Right hindlimb (tissue), 1 donor: ENCODE measurements around the gene OTUD4.
A peak's percentile ranks its signal among the peaks of the same experiment; 100 is the strongest.
"Not testable (repeated sequence)": the region's sequence is repeated elsewhere in the genome, so short reads cannot be mapped to it uniquely, and the experiment has no call there.

Source experiments
- DNase-seq: peaks from one replicate; pipeline ENCODE4 v3.0.0-alpha.2; 2018

OTUD4 gene, protein sequence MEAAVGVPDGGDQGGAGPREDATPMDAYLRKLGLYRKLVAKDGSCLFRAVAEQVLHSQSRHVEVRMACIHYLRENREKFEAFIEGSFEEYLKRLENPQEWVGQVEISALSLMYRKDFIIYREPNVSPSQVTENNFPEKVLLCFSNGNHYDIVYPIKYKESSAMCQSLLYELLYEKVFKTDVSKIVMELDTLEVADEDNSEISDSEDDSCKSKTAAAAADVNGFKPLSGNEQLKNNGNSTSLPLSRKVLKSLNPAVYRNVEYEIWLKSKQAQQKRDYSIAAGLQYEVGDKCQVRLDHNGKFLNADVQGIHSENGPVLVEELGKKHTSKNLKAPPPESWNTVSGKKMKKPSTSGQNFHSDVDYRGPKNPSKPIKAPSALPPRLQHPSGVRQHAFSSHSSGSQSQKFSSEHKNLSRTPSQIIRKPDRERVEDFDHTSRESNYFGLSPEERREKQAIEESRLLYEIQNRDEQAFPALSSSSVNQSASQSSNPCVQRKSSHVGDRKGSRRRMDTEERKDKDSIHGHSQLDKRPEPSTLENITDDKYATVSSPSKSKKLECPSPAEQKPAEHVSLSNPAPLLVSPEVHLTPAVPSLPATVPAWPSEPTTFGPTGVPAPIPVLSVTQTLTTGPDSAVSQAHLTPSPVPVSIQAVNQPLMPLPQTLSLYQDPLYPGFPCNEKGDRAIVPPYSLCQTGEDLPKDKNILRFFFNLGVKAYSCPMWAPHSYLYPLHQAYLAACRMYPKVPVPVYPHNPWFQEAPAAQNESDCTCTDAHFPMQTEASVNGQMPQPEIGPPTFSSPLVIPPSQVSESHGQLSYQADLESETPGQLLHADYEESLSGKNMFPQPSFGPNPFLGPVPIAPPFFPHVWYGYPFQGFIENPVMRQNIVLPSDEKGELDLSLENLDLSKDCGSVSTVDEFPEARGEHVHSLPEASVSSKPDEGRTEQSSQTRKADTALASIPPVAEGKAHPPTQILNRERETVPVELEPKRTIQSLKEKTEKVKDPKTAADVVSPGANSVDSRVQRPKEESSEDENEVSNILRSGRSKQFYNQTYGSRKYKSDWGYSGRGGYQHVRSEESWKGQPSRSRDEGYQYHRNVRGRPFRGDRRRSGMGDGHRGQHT

DNA sequence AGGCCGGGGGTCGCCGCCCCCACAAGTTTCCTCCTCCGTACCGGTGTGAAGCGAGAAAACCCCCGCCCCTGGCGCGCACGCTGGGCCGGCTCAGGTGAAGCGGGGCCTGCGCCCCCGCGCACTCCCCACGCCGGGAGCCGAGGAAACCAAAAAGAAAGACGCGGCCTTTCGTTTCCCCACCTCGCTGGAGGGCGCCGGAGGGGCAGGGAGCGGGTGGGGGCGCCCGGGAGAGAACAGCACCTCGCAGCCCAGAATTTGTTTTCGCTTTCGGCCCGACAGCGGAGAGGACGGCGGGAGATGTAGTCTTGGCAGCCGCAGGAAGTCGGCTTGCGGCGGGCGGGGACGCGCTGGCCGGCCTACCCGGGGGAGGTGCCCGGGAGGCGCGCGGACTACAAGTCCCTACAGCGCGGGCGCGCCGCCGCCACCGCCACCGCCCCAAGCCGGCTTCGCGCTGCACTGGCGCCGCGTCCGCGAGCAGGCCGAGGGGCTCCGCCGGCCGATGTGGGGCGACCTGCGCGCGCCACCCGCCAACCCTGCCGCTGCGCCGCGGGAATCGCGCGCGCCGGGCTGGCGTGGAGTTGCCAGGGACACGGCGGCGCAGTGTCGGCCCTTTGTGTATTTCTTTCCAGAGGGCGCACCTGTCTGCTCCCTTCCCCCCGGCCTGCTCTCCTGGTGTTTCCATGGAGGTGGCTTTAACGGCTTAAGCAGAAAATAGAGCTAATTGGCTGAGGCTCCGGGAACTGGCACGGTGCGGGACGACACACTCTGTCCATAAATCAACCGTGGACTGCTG lies at the start of gene OTUD4:
Gene OTUD4 (minus strand): TSS at position 292 of the 793 bp plus-strand sequence. CDS start 616 bp downstream, outside the sequence.
- DNase-seq: peak; percentile 97

DNA sequence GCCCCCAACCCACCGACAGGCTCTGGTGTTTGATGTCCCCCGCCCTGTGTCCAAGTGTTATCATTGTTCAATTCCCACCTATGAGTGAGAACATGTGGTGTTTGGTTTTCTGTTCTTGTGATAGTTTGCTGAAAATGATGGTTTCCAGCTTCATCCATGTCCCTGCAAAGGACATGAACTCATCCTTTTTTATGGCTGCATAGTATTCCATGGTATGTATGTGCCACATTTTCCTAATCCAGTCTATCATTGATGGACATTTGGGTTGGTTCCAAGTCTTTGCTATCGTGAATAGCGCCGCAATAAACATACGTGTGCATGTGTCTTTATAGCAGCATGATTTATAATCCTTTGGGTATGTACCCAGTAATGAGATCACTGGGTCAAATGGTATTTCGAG lies 42.8 kb upstream of the OTUD4 start:
- not testable (repeated sequence) for DNase-seq

DNA sequence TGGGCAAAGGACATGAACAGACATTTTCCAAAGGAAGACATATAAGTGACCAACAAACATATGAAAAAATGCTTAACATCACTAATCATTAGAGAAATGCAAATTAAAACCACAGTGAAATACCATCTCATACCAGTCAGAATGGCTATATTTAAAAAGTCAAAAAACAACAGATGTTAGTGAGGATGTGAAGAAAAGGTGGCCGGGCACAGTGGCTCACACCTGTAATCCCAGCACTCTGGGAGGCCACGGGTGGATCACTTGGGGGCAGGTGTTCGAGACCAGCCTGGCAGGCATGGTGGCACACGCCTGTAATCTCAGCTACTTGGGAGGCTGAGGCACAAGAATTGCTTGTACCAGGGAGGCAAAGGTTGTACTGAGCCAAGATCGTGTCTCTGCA lies 41.1 kb upstream of the OTUD4 start:
- DNase-seq: not testable (repeated sequence)

DNA sequence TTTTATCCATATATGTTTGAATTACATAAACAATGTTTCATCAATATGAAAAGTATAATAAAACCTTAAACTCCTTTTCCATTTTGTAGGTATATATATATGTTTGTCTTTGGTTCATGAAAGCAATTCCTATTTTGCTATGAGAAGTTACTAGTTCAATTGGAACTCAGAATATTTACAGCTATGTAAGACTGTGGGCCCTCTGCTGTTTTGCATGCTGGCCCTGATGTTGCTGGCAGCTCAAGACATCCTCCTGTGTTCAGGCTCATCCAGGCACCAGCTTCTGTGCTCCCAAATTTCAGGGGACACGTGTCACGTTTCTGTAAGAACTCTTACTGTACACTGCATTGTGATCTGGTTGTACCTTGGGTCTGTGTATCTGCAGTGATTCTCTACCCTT lies 38.7 kb upstream of the OTUD4 start:
- no peak for DNase-seq

DNA sequence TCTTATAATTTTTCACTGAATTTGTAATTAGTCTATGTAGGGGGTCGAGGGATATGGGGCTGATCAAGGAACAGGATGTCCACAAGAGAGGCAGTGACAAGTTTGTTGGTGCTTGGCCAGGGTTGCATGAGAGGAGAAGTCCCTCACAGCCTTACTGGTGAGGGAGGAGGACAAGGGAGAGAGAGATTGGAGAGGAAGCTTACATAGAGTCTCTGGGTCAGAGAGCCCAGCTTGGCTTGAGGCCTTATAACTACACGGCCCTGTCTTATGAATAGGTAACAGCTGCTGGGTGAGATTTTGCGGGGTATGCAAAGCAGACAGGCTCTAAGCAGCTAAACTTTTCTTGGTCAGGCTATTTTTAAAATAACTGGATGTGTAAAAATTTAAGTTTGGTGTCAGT lies 37.9 kb upstream of the OTUD4 start:
- DNase-seq: no peak

DNA sequence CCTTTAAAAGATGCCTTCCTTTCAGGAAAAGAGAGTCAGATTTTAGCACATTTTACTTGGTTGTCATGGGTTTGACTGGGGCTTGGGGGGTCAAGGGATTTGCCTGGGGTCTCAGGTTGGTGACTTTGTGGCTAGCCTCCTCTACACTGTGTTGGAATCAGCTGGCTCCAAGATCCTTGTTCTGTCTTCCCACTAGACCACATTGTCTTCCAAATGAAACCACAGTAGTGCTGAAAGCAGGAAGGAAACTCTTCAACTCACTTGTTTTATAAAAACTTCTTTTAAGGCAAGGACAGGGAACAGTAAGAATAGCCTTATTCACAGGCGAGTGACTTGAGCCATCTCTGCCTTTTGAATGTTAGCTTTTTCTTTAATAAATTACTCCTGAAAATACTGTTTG lies 37.0 kb upstream of the OTUD4 start:
- no peak for DNase-seq

DNA sequence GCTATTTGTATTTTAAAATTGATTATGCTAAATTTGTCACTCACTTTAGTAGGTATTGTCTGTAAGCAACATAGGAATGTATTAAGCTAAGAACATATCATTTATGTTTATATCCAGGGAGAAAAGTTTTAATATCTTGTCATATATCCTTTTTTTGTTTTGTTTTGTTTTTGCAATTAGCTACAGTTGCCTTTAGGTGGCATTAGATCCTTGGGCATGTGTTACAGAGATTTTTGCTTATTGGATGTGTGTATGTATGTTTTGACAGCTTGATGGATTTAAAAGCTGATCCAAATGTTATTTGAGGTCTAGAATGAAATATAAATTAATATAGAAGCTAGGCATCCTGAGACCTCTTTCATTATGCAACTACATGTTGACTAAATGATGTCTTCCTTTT lies 36.1 kb upstream of the OTUD4 start:
- DNase-seq: no peak

DNA sequence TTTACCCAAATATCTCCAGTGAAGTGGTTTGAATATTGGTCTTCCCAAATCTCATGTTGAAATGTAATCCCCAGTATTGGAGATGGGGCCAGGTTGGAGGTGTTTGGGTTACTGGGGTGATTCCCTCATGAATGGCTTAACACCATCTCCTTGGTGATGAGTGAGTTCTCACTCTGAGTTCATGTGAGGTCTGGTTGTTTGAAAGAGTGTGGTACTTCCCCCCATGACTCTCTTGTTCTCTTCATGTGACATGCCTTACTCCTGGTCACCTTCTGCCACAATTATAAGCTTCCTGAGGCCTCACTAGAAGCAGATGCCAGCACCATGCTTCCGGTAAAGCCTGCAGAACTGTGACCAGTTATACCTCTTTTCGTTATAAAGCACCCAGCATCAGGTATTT lies 32.9 kb upstream of the OTUD4 start:
- DNase-seq: no peak

DNA sequence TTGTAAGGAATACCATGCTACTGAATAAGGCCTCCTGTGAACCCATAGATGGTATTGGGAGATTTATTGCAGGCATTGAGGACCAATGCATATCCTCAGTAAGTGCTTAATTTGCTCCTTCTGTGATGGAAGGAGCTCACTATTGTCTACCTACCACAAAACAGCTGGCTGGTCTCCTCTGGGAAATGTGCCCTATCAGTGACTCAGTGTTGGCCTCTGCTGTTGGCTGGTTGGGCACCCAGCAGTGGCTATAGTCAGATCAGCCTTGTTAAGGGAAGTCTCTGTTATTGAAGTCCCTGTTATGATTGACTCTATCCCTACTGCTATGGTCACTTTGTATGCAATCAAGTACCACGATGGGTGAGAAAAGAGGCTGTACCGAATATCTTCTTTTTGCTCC lies 27.5 kb upstream of the OTUD4 start:
- no peak for DNase-seq

DNA sequence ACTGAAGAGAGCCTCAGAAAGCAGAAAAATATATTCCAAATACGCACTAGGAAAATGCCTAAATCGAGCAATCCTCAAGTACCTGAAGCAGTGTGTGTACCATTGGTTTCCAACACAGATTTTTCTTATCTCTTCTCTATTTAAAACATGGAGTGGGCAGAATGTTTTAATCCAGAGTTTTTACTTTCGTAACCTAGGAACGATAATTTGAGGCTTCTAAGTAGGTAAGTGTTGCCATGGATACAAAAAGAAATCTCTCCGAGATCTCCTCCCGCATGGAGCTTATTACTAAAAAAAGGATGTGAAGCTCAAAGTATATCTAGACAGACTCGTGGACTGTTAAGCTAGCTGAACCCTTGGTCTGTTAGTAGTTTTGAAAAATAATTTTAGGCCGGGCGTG lies 23.0 kb upstream of the OTUD4 start:
- no peak for DNase-seq

DNA sequence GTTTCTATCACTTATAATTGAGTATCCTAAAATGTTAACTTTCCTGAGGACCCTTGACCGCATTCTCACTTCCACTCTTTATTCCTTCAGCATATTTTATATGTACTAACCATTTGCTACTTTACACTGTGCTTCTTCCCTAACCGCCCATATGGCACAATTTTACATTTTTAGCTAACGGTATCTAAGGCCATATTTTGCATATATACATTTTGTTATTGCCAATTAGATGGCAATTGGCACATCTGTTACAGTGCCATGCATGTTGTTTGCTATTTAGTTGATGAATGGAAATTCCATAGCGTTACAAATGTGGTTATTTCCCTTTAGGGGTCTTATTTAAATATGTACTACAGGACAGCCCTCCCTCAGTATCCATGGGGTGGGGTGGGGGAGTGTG lies 20.0 kb upstream of the OTUD4 start:
- no peak for DNase-seq

DNA sequence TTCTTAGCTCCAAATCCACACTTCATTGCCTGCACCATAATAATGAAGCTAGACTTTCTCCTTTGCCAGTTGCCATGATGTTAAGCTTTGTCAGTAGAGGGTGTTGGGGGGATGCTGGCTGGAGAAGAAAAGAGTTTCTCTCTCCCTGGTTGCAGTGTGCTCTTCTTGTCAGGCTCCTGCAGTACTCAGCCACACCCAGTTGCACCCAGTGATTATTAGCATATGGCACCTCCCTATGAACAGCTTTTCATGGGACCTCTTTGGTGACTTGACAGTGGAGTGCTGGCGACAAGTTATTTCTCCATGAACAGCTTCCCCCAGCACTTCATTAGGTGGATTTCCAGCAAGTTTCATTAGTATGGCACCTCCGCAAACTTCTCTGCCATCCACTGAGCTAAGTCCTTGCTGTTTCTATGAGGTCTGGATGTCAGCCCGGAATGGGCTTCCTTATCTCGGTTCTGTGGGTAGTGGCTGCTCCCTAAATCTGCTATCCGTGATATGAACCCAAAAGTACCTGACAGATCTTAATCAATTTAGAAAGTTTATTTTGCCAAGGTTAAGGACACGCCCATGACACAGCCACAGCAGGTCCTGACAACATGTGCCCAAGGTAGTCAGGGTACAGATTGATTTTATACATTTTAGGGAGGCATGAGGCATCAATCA lies 18.8 kb upstream of the OTUD4 start:
- no peak for DNase-seq

DNA sequence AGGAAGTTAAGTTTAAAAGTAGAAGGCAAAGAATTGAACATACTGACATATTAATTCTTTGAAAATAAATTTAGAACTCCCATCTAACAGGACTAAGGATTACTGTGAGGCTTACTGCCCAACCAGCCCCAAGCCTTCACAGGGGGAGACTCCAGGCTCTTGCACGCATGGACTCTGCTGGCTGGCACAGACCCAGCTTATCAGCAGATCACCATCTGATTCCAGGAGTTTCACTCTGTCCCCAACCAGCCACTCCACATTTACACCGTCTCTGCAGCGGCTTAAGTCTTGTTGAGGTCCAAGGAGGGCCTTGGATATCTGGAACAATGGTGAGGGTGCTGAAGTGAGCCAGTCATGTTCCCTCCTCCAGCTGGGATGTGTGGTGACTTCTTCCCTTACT lies 16.4 kb upstream of the OTUD4 start:
- DNase-seq: no peak

DNA sequence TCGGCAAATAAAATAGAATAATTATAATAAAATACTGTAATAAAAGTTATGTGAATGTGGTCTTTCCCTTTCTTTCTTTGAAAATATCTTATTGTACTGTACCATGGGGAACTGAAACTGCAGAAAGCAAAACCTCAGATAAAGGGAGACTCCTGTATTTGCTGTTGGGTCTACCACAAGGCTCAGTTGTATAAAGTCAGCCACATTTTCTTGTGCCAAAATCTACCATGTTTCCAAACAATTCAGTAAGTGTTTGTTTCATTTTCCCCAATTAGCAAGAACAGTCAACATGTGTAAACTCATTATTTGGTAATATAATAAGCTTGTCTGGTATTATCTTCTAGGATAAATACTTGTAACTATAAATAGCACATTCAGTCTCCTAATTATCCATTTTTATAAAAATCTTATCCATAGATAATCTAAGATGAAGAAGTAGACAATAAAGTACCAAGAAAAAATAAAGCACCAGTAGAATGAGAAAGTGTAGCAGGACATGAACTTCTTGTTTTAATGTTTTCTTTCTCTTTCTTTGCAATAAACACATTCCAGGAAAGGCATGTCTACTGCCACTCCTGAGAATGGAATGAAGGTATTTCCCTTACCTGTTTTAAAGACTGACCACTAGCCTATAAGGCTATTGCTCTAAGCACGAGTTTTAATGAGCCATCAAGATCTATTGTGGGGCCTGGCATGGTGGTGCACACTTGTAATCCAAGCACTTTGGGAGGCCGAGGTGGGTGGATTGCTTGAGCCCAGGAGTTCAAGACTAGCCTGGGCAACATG lies 15.0 kb upstream of the OTUD4 start:
- no peak for DNase-seq

DNA sequence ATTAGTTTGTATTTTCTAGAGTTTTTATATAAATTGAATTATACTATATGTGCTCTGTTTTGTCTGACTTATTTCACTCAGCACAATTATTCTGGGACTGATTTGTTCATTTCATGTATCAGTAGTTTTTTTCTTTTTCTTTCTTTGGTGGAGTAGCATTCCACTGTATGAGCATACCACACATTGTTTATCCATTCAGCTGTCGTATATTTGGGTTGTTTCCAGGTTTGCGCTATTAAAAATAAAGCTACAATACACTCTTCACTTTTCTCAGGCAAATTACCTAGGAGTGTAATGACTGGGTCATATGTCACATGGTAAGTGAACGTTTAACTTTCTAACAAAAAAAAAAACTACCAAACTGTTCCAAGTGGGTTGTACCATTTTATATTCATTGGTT lies 9.6 kb upstream of the OTUD4 start:
- DNase-seq: no peak

DNA sequence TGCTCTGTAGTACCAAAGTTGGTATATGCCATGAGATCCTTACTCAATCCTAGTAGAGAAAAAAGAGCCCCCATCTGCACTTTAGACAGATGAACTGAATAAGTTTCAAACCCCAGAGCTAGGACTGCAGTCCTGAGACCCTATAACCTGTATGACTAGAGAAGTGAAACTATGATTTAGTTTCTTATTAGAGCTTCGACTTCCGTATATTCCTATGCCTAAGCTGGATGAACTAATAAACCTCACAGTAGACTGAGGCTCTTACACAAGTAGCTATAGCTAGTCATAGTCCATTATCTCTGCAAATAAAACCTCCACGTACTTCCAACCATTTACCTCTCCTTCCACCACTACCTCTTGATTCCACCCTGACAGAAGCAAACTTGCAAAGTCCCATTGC lies 6.3 kb upstream of the OTUD4 start:
- no peak for DNase-seq

DNA sequence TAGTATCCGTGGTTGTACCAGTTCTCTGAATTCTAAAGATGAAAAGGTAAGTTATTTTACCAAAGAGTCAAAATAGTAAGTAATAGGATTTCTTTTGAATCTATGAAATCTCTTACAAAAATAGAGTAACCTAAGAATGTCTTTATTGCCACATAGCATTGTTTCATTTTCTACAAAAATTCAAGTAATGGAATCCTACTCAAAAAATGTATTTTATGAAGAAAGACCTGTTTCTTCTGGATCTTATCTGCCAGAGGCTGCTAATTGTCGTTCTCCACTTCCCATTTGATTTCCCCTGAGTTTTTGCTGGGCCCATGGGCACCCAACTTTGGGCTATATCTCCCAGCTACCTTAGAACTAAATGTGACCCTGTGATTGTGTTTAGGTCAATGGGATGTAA lies 3.2 kb upstream of the OTUD4 start:
- DNase-seq: no peak

DNA sequence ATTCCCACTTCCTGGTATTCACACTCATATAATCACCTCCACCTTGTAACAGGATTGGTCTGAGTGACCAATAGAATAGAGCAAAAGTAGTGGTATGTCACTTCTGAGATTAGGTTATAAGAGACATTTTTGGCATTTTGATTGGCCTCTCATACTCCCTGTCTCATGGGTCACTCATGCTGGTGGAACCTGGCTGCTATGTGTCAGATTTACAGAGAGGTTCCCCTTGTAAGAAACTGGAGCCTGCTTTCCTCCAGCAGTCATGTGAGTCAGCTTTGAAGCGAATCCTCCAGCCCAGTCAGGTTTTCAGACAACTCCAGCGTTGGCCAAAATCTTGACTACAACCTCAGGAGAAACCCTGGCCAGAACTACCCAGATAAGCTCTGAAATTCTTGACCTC lies 2.6 kb upstream of the OTUD4 start:
- DNase-seq: no peak

DNA sequence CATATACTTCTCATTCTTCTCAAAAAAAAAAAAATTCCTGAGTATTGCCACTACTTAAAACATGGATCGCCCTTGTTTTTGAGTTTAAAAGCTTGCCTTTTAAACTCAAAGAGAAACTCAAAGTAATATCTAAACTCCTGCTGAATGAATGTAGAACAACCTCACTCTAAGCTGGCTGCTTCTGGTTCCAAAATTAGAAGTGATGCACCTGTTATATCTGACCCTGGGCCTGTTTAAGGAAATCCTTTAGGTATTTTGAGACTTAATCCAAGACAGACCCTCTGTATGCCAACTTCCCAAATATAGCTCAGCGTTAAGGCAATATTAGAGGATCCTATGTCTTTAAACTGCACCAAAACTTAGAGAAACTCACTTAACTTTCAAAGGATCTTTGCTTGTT lies 1.8 kb upstream of the OTUD4 start:
- DNase-seq: no peak

DNA sequence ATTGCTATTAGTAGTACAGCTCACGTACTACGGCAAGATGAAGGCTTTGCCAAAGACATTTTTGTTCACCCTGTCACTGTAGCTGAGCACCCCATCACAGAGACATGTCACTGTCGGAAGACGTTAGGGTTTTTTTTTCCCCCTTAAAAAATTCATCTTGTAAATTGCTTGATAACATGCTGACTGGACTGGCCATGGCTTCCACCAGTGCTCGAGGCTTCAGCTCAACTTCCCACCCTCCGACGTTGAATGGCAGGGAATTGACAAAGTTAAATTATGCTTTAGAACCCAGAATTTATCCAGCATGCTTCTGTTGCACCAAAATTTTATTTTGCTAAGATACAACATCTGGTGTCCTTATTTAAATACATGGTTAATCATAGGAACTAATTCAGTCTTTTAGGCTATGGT lies 707 bp upstream of the OTUD4 start:
- no peak for DNase-seq

DNA sequence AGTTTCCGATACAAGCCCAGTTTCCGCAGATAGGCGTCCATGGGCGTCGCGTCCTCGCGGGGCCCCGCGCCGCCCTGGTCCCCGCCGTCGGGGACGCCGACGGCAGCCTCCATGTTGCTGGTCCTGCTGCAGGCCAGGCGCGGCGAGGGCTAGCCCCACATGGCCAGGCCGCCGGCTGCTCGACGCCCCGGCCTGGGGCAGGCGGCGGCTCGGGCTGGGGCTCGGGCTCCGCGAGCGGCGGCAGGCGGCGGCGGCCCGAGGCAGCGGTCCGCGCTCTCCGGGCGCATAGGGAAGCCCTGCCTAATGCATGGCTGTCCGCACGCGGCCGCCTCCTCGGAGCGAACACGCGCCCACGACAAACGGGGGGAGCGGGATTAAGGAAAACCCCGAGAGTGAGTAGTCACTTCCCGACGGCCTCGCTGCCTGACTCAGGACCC lies 510 bp downstream of the OTUD4 start:
- not testable (repeated sequence) for DNase-seq
